Measurements from ENCODE around the gene CBFA2T2. TPM values are rescaled to one million over a fixed set of nuclear protein-coding genes. Genes with fewer than 3 reads are reported as not detected.
A peak's percentile ranks its signal among the peaks of the same experiment; 100 is the strongest.

Gene CBFA2T2
- total RNA-seq, 2 donors from 2014 or later: 9.8 to 10.4 TPM

DNA sequence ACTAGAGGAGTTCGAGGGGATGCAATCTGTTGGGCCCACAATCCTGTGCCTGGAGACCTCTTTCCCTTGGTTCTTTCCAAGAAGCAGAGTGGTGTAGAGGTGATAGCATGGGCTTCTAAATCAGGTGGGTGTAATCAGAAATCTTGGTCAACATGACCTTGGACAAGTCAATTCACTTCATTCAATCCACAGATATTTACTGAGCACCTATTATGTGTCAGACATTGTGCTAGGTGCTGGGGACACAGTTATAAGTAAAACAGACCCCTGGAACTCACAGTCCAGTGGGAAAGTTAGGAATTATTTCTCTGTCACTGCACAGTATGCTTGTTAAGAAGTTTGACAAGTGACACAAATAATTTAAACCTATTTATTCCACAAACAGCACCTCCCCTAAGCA is 199.6 kb downstream of the CBFA2T2 start:
- peaks cover 0 to 42% of the 10 kb centered on the region in 2 donors for H3K4me1 ChIP-seq
- H3K27me3 ChIP-seq: no peaks in the 10 kb centered on the region
- no peak overlapping the region for H3K27ac ChIP-seq
- H3K36me3 ChIP-seq: no peaks in the 10 kb centered on the region
- H3K4me3 ChIP-seq: no peak overlapping the region
- H3K9me3 ChIP-seq: no peaks in the 10 kb centered on the region
- no peak for DNase-seq (ENCODE audit: low spot score)
- TF ChIP-seq, protein P1, sequence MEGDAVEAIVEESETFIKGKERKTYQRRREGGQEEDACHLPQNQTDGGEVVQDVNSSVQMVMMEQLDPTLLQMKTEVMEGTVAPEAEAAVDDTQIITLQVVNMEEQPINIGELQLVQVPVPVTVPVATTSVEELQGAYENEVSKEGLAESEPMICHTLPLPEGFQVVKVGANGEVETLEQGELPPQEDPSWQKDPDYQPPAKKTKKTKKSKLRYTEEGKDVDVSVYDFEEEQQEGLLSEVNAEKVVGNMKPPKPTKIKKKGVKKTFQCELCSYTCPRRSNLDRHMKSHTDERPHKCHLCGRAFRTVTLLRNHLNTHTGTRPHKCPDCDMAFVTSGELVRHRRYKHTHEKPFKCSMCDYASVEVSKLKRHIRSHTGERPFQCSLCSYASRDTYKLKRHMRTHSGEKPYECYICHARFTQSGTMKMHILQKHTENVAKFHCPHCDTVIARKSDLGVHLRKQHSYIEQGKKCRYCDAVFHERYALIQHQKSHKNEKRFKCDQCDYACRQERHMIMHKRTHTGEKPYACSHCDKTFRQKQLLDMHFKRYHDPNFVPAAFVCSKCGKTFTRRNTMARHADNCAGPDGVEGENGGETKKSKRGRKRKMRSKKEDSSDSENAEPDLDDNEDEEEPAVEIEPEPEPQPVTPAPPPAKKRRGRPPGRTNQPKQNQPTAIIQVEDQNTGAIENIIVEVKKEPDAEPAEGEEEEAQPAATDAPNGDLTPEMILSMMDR (IDR thresholded peaks at IDR 0.05): no peak

DNA sequence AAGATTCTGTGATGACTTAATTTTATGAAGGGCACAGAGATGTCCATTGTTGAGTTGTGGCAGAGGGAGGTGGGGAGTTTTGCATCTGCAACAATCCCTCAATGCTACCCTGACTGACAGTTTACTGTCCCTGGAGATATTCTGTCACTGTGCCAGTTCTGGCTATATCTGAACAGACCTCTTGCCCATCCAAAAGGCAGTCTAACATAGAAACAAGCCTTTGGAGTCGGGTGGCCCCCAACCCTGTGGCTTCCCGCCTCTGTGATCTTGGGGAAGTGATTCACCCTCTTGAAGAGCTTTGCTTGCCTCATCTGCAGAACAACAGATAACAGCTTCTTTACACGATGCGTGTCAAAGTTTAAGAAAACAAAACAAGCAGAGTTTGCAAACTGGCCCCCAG is 200.1 kb downstream of the CBFA2T2 start:
- DNase-seq (ENCODE audit: low spot score): no peak
- Histone ChIP-seq H3K4me3 (no peak overlapping the region), H3K27me3 (no peaks in the 10 kb centered on the region), H3K27ac (no peak overlapping the region), H3K36me3 (no peaks in the 10 kb centered on the region), H3K9me3 (no peaks in the 10 kb centered on the region), H3K4me1 (peaks cover 0 to 37% of the 10 kb centered on the region in 2 donors)
- TF ChIP-seq, protein P1 (IDR thresholded peaks at IDR 0.05): no peak

DNA sequence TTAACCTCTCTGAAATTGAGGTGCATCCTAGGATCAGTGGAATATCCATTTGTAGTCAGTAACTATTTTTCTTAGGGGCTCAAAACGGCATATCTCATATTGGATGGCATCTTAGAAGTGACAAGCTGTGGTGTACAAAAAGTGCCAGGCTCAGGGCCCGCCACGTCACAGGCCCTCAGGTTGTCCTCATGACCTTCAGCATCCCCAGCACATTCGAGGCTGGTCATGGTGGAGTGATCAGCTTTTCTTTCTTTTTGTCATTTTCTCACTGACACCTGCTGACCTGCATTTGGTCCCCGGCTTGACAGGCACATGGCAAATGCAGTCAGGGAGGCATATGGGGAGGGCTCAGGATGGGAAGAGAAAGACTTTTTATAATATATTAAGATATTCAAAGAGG is 203.4 kb downstream of the CBFA2T2 start:
- no peak for DNase-seq (ENCODE audit: low spot score)
- no peaks in the 10 kb centered on the region for H3K27me3 ChIP-seq
- H3K9me3 ChIP-seq: no peaks in the 10 kb centered on the region
- TF ChIP-seq, protein P1 (IDR thresholded peaks at IDR 0.05): no peak
- peak overlapping the region in 1 of 2 donors; percentile 35 for H3K27ac ChIP-seq
- H3K4me1 ChIP-seq: peaks cover 0 to 23% of the 10 kb centered on the region in 2 donors
- no peak overlapping the region for H3K4me3 ChIP-seq
- no peaks in the 10 kb centered on the region for H3K36me3 ChIP-seq

DNA sequence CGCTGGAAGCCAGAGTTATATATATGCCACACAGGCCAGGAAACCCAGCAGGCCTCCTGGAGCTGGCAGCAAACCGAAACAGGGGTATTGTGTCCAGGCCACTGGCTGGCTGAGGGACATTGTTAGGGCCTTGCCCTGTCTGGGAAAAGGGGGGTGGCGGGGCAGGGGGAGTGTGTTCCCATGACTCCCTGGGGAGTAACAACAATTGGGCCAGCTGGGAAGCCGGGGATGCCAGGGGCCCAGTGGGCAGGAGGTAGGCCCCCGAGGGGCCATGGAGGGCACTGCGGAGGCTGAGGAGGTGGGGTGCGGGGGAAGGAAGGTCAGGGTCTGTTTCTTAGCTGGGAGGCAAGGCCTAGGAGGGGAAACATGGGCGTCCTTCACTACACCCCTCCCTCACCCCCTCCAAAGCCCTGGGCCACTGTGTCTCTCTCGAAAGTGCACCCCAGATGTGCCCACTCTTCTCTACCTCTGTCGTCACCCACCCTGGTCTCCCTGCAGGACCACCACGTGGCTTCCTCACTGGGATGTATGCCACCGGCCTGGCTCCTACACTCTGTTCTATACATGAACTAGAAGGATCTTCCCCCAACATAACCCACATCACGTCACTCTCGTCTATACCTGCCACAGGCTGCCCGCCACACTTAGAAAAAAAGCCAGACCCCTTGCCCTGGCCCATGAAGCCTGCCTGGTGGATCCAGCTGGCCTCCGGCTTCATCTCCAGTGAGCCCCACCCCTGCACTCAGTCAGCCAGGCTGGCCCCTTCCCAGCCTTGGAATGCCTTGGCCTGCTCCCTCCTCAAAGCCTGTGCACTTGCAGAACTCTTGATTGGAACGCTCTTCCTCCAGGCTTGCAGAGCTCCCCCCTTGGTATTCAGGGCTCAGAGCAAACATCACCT is 204.1 kb downstream of the CBFA2T2 start:
- Histone ChIP-seq H3K9me3 (no peaks in the 10 kb centered on the region), H3K4me3 (no peak overlapping the region), H3K4me1 (peaks cover 0 to 19% of the 10 kb centered on the region in 2 donors), H3K27me3 (no peaks in the 10 kb centered on the region), H3K36me3 (no peaks in the 10 kb centered on the region), H3K27ac (peak overlapping the region; percentile 35)
- DNase-seq (ENCODE audit: low spot score): peak; percentile 75
- TF ChIP-seq, protein P1 (IDR thresholded peaks at IDR 0.05): no peak

DNA sequence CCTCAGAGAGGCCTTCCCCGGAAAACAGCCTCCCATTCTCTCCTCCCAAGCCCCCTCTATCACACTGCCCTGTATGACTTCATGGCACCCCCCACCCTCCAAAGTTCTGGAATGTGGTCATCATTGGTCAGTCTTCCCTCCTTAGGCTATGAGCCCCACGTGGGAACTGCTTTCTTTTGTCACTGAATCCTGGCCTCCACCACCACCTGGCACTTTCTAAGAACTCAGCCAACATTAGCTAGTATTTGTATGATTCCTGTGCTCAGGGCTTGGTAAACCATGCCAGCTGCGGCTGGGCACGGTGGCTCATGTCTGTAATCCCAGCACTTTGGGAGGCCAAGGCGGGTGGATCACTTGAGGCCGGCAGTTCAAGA is 204.7 kb downstream of the CBFA2T2 start:
- peaks cover 0 to 13% of the 10 kb centered on the region in 2 donors for H3K4me1 ChIP-seq
- no peaks in the 10 kb centered on the region for H3K9me3 ChIP-seq
- H3K27me3 ChIP-seq: no peaks in the 10 kb centered on the region
- no peaks in the 10 kb centered on the region for H3K36me3 ChIP-seq
- TF ChIP-seq, protein P1 (IDR thresholded peaks at IDR 0.05): no peak
- H3K4me3 ChIP-seq: no peak overlapping the region
- no peak for DNase-seq (ENCODE audit: low spot score)
- peak overlapping the region in 1 of 2 donors; percentile 35 for H3K27ac ChIP-seq

All from right atrium auricular region (tissue), 2 donors.